B cell (primary cell): ENCODE data around the gene SLC39A2.

Experiments used
- CTCF ChIP-seq: fragments of 200-600 bp; IDR thresholded peaks from one replicate; pipeline ENCODE4 v1.8.0; 2022; ENCODE audit warnings: antibody characterized with exemption, mild to moderate bottlenecking
- EZH2 ChIP-seq: IDR thresholded peaks from 2 replicates; pipeline ENCODE4 v1.6.1; 2012; ENCODE audit warnings: borderline replicate concordance, low read depth, mild to moderate bottlenecking, moderate library complexity, low read length; ENCODE audit not compliant: insufficient read depth, poor library complexity, severe bottlenecking

GRCh38 chr14:21023174-21023573, 24.1 kb downstream of the SLC39A2 start:
- TF ChIP-seq CTCF (no peak), EZH2 (no peak)
